Activated T-cell treated with anti-CD3 and anti-CD28 coated beads, Interleukin-2, amount 50 U/mL, for 48 hours (primary cell): ENCODE data around the gene PAX8.
"Not testable (repeated sequence)": the region's sequence is repeated elsewhere in the genome, so short reads cannot be mapped to it uniquely, and the experiment has no call there.

Experiments used
- DNase-seq, 2 experiments: peaks; one replicate each; pipeline ENCODE4 v3.0.0-alpha.2; 2020

The PAX8 gene

DNA sequence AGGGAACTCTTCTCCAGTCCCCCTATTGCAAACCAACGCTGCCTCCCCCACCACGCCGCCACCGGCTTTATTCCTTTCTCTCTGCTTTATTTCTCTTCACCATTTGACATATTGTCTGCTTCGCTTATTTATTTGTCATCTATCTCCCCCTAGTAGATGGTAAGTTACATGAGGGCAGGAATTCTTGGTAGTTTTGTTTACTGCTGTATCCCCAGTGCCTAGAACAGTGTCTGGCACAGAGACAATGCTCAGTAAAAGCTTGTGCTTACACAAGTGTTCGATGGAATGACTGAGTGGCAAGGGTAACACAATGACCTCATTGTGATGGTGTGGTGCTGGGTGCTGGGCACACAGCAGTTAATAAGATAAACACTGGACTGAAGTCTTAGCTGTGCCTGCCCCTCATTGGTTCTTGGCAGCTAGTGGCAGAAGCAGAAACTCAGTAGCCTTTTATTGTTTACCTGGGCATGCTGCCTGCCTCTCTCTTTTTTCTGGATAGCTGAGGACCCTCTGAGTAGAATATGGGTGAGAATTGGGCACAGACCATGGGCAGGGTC, 9.5 kb upstream of the PAX8 start:
- not testable (repeated sequence) for DNase-seq

DNA sequence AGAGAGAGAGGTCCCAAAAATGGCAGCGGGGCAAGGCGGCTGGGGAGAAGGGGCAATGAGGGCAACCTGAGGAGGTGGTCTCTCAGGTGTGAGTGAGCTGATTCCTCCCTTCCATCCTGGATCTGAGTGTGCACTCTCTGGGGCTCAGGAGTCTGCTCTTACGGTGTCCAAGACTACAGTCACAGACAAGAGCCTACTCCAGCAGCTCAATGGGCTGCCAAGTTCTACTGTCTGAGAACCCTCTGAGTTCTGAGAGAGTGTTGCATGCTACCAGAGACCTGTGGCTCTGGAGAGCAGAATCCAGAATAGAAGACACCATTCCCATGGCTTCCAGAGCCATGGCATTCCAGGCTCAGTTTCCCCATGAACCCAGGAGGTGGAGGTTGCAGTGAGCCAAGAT, 7.1 kb upstream of the PAX8 start:
- no peak for DNase-seq

DNA sequence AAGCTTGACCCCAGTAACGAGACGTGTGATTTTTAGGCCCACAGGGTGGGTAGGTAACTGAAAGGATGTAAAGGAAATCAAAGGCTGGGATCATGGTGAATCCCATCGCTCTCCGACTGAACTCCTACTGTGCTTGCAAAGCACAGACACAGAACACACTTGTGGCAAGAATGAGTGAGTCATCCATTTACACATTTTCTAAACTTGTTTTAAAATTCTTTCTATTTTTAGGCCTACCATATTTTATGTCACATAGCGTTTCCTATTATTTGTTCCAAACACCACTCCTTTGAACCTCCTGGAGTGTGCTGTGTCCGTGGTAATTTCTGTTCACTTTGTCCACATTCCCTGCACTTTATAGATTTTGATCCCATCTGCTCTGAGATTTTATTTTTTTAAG, 6.3 kb upstream of the PAX8 start:
- DNase-seq: not testable (repeated sequence)

DNA sequence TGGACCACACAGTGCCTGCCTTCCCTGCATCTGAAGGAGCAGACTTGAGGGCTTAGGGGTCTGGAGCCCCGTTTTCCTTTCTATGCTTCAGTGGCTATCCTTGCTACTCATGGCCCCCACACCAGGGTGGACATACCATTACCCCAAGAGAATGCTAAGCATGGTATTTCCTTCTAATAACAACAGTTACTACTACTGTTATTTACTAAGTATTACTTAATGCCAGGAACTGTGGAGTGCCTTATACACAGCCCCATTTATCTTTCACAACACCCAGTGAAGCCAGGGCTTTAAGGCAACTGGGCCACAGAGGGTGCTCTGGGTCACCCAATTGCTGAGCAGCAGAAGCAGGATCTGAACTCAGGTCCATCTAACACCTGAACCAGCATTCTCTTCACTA, 5.8 kb upstream of the PAX8 start:
- DNase-seq: no peak

DNA sequence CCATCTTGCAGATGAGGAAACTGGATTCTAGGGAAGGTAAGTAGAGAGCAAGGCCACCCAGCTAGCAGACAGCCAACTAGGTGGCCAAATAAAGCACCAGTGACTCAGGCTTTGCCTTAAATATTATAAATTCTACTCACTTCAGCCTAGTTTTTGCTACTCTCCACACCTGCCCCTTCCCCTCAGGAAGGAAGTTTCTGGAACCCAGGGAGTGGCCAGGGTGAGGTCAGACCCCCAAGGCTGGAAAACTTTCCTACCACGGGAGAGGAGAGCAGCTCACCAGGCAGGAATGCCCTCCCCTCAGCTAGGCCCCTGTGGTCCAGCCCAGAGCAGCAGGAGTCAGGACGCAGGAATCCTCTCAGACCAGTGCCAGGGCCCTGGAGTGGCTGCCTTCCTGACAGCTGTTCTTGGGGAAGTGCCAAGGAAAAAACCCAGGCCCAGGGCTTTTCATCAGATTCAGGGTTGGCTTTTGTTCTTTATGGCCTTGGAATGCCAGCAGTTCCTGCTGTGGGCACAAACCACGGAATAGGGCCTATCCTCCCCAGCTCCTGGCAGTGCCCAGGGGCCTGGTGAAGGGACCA, 5.1 kb upstream of the PAX8 start:
- DNase-seq: no peak

DNA sequence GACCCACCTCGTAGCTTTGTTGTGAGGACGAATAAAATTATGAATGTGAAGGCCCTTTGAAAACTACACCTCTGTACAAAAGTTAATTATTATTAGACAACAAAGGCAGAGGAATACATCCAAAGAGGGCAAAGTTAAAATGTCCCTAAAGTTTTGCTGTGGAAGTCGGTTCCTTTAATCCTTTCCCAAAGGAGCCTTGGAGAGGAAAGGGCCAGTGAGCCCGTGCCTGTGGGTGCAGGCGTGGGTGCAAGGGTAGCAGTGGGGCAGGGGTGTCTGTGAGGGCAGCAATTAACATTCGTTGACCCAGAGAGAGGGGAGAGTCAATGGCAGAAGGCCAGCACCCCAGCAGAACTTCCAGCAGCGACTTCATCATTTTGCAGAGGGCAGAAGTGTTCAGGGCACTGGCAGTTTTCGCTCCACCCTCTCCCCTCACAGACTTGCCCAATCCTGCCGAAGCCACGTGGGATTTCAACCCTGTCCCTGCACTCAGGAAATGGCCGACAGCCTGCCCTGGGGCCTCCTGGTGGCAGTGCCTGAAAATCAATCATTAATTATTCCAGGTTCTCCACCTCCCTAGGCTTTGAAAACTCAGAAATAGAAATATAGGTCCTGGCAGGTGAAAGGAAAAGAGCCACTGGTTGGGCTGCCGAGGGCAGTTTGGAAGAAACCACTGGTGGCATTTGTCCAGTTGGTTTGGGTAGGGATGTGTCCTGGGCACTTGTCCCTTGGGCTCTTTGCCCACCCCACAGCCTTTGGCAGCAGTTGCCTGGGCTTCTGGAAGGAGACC, 4.2 kb upstream of the PAX8 start:
- DNase-seq: no peak

DNA sequence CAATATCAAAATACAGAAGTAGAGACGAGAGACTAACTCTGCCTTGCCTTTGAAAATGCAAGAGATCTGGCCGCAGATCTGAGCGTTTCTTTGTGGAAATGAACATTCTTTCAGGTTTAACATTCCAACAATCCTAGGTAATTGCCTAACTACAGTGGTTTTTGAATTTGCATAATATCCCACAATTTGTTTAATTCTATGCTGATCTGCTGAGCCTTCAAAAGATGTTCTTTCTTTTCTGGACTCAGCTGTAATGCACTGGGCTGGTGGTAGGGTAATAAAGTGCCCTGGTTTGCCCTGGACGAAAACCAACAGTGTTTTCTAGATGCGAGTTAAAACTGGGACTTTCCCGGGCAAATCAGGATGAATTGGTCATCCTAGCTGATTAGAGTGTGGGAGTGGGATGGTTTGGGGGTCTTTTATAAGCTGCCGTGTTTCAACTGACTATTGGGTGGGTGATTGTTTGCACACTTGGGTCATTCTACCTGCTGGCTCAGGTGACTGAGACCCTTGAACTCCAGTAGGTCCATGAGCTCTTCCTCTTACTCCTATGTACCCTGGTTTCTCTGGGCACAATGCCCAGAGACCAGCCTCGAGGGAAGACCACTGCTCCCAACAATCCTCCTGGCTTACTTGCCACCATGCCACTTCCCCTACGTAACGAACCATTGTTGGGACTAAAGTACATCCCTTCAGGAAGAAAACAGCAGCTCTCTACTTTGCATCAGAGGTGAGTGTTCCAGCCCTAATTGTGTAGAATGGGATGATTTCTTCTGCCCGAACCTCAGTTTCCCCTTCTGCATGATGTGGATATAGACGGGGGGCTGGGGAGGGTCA, 3.4 kb upstream of the PAX8 start:
- DNase-seq: no peak

DNA sequence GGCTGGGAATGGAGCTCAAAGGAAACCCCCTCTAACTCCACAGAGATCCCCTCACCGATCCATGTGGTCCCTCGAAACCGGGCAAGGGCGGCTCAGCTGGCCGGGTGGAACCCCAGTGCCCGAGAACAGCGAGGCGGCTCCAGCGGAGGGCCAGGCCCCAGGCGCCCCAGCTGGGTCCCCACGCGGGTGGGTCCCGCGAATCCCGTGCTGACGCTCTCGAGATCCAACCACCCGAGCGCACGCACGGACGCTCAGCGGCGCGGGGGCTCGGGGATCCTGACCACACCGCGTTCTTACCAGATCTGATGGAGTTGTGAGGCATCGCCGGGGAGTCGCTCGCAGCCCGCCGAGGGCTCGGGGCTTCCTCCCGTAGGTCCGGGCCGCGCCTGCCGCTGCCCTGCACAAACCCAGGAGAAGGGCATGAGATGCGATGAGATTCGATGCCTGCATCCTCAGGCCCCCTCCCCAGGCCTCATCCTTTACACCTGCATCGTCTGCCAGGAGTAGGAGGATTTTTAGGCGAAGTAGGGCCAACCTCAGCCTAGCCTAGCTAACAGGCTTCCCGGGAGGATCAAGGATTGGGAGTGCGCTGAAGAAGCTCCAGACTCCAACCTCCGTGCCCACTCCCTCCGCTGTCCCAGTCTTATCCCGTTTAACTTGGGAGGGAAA, 514 bp downstream of the PAX8 start:
- DNase-seq: no peak

DNA sequence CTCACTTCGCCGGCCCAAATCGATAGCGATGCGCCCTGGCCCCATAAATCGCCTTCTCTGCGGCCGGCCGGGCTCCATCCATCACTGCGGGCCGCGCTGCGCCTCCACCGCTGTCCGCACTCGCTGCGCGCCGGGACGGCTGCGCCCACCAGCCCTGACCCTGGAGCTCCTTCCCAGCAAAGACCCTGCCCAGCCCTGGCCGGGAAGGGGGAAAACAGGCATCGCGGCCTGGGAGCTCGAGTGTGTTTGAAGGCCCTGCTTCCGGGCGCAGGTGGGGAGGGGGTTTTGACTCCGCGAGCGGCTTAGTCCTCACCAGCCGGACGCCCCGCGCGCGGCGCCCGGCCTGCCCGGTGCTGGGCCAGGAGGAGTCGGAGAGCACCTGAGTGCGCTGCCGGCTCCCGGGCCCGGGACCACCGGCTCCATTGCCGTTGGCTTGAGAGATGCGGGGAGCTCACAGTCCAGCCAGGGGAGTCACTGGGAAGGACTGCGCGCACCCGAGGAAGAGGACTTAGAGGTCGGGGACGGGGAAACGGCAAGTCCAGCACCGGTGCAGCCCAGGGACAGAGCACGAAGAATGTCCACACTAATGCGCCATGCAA, 1.1 kb downstream of the PAX8 start:
- DNase-seq: peak; percentile 23 to 25

DNA sequence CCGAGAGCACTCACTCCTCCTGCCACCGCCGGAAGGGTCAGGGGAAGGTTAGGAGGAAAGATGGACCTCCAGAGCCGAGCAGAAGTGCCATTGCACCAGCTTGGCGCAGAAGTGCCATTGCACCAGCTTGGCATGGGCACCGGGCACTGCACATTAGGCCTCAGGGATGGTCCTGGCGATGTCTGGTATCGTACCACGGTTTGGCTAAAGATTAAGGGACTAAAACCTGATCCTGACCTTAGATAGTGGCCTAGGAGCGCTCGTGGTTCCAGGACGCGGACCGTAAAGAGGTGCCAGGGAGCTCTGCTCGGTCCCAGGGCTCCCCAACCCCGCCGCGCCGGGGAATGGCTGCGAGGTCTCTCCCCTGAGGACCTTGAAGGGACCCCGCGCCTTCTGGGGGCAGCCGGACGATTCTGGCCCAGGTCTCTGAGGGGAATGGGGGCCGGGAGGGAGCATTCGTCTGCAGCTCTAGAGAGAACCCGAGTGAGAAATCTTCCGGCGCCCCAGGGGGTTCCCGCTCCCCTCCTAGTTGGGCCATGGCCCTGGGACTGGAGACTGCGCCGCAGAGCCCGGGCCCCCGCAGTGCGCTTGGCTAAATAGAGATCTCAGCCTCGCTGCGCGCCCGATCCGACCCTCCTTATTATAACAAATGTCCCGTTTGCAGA, 1.8 kb downstream of the PAX8 start:
- peak in 1 of 2 experiments; percentile 25 for DNase-seq

DNA sequence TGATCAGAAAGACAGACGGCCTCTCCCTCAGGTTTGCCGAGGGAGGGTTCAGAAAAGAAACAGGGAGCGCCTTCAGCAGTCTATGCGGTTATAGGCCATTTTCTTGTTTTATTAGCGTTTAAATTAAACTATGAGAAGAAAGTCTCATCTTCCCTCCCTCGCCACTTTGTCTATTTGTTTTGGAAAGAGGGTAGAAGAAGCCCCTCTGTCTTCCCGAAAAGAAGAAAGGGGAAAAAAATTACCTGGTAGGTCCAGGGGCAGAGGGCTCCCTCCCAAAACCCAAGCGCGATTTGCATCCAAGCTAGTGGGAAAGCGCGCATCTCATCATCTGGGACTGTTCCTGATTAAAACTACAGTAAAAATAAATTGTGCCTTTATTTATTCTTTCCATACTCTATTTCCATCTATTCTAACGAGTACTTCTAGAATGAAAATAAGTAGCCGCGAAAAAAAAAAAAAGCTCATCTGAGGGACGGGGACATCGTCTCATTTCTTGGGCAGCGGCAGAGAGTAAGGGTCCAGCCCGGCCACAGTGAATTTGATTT, 2.4 kb downstream of the PAX8 start:
- DNase-seq: no peak

DNA sequence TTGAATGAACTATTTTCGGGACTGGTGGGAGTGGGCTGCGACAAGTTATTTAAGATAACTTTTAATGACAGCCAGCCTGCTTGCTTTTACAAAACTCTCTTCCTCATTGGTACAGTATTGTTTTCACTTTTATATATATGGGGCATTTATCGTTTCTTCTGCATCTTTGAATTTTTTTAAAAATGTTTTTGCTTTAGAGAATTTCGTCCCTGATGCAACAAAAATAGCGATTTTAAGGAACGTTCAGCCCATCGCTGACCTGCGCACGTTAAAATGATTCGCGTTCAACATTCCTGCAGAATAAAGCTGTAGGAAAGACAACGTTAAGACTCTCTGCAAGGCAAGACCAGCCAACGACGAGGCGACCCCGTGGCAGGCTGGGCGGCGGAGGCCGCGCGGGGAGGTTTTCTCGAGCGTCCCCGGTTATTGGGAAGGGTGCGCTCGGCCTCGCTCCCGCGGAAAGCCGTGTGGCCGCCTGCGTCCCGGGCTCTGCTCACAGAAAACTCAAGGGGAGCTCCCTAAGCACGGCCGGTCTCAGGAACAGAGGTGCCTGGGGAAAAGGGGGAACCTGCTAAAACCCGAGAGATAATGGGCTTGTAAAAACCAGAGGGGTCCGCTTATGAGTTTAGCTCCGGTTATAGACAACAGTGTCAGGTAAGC, 3.0 kb downstream of the PAX8 start:
- no peak for DNase-seq

DNA sequence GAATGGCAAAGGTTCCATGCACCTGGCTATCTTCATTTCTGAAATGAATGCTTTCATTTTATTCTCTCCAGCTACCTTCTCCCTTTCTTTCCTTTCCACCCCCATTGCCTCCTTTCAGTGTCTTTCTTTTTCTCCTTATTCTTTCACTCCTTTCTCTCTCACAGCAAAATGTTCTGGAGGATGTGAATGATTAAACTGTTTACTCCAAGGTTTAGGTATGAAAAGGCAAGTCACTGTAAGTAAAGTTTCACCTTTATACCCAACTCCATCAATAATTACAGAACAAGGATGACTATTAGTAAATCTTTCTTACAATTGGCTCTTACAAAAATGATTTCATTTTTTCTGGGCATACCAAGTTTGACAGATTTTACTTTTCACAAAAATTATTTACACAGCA, 4.3 kb downstream of the PAX8 start:
- no peak for DNase-seq

DNA sequence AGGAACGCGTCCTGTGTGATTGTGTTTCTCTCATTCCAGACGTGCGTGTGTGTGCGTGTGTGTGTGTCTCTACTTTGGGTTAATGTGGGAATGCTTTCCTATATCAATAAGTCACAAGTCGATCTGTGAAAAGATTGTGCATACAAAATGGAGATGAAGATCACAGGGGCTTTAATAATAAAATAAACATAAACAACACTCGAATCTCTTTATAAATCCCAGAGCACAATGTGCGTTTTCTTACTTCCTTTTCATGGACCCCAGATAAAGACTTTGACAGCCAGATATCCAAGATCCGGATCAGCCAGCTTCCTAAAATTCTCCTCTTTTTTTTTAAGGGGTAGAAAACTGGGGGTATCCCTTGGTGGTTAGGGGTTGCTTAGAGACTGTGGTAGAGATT, 4.7 kb downstream of the PAX8 start:
- DNase-seq: no peak

DNA sequence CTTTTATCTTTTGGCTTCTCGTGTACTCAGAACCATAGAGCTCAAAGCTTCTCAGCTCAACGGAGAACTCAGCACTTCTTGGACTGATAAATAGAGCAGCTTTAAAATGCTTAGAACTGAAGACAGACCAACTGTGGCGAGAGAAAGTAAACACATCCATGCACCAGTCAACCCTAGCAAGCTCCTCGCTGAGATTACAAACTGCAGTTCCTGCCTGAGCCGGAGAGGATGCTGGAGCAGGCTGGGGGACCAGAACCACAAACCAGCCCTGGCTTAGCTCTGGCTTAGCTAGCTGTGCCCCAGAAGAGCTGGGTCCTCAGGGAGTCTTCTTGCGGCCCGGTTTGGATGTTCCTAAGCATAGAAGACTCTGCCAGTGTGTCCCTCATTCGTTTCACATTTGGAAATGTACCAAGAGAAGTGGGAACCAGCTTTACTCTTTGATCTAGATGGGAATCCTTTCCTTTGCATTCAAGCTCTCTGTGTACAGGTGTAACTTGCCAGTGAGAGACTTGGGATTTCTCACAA, 5.6 kb downstream of the PAX8 start:
- DNase-seq: no peak

DNA sequence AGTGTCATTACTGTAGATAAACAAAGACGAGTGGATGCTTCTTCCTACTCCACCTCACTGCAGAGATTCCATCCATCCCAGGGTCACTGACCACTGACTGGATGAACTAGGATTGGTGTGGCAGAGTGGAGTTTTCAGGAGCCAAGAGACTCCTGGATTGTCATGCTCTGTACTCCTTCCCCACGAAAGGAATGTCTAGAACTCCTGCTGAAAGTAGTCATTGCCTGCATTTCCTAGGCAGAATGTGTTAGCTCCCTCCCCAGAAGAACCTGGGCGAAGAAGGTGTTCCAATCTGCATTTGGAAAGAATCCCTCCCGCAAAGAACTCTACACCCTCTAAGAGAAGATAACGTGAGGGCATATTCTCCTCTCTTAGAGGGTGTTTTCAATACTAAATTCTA, 6.2 kb downstream of the PAX8 start:
- no peak for DNase-seq

DNA sequence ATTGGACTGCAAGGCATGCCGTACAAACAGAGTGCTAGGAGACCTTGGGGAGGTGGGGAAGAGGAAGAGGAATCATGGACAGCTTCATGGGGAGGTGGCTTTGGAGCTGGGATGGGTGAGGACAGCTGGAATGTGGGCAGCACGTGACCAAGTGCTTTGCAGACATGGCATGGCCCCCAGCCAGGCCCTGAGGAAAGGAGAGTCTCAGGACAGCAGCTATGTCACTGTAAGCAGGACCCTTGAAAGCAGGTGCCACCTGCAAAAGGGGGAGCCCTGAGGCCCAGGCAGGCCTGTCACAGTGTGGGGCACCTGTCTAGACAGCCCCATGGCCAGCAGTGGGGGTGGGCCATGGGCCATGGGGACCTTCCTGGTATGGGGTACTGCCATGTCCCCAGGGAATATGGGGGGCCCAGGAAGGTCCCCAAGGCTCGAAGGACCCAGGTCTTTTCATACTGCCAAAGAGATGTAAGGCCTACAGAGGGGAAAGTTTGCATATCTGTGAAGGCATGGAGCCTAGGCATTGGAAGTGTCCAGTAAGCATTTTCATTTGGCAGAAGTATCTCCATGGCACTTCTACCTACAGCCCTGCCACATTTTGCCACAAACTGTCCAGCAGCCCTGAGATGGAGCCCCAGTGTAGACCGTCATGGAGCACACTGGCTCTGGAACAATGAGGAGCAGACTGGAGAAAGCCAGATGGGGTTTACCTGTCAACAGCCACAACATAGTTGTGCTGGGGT, 9.9 kb downstream of the PAX8 start:
- DNase-seq: no peak

DNA sequence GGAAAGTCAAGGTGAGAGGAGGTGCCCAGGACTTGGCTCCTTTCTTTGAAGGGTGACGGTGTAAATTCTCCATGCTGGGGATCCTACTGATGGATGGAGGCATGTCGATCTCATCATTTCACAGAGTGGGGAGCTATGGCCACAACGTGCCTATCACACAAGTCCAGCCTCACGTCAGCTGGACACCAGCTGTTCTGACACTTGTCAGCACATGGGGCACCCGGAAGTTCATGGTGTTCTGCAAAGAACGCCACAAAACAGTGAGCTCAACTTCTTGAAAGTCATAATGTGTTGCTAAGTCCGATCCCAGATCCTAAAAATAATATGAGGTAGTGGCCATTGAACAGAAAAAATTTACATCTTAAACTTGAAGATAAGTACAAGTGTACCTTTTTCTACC, 12.3 kb downstream of the PAX8 start:
- DNase-seq: no peak

DNA sequence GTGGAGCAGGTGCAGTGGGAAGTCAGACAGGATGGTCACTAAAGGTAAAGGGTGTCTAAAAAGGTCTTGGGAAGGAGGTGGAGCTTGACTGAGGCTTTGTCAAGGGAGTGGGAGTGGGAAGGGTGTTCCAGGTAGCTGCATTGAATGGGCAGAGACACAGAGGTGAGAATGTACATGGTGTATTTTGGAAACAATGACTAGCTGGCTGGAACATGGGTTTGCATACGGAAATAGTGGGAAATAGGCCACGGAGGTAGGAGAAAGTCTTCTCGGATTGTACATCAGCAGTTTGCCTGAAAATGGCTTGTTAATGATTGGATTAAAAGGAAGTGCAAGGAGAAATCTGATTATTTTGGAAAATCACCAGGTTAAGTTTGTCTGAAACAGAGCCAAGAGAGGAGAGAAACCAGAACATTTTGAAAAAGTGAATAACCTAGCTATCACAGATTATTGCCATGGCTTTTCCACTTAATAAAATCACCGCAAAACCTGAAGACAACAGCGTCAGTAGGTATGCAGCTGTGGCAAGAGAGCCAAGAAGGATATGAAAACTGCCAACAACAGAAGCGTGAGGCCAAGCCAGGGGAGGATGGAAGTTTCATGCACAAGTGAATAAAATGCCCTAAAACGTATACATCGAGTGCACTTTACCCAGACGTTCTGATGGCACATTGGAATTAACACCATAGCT, 13.9 kb downstream of the PAX8 start:
- no peak for DNase-seq

DNA sequence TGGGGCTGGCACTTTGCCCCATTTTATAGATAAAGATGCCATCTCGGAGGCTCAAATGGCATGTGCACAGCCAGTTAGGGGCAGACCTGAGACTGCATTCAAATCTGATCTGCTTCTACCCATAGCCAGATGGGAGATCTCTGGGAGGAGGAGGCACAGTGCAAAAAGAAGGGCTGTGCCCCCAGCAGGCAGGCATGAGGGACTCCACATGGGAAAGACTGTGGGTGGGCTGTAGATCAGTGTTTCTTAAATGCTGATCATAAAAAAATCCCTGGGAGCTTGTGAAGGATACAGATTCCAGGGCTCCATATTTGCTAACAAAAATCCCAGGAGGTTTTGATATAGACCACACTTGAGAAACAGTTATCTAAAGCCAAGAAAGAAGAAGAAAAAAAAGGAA, 15.2 kb downstream of the PAX8 start:
- no peak for DNase-seq
